ENCODE results near the gene SLC35G2. TPM values are rescaled to one million over a fixed set of nuclear protein-coding genes. Genes with fewer than 3 reads are reported as not detected.
"Not testable (repeated sequence)": the region's sequence is repeated elsewhere in the genome, so short reads cannot be mapped to it uniquely, and the experiment has no call there.

The SLC35G2 gene
- total RNA-seq, 1 donor from 2014 or later = 4.0 TPM

- DNase-seq (ENCODE audit: low spot score) = no peak
Measured at GRCh38 chr3:136835089-136835812, 16.3 kb downstream of the SLC35G2 start.

DNA sequence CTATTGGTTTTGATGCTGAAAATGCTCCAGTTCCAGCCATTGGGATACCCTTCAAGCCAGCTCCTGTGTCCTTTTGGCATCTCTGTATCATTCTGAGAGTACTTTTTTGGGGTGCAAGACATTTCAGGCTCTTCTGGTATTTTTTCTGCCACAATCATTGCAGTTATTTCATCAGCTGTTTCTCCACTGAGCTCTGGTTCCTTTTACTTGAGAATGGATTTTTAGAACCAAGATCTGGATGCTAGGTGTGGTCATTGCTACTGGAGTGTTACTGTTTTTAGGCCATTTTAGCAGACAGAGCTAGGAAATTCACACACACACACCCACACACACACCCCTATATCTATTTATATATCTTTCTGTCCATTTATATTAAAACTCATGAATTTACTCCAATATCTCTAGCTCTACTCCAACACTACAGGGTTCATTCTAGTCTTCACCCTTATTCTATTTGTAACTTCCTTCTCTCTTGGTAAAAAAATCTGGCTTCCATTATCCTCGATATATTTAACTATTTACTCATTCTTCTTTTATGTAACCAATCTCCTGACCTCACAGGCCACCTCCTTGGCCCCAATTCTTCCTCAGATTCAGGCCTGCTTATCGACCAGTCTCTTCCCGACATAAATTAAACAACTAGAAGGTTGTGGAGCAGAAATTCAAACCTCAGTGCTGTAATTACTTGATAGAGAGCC is 17.0 kb downstream of the SLC35G2 start:
- no peak for DNase-seq (ENCODE audit: low spot score)

GRCh38 chr3:136836511-136837156 is 17.7 kb downstream of the SLC35G2 start:
- DNase-seq (ENCODE audit: low spot score) = no peak

DNA sequence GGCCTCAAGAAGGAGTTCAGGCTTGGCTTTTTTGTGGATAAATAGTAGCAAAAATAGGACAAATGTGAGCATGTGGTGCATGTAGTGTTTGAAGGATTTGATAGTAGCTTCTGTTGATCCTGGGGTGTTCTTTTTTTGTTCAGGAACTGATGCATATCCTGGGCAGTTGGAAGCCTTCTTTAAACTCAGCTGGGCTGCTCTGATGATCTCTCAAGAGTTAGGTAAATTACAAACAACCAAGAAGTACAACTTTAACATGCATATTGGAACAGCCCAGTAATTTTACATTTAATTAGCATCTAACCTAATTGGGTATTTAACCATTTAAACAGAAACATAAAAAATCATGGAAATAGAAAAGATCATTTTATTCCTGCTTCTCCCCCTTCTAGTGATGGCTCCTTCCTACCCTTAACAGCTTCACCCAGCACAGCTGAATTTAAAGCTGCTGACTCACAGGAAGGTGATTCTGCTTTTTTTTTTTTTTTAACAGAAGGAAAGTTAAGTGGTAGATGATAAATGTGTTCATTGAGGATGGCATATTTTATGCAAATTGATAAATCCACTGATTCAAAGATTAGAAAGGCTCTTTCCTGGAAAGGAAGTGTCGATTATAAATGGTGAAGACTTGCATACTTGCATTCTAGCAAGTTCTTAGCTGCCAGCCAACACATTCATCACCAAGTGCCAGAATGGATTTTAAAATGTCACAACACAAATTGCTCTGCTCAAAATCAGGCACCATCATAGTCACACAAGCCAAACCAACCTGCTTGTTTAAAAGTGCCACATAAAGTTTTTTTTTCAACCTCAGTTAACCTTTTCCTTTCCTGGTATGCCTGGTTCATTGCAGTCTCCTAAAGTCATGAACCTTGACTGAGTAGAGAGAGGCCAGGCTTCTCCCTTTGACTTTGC is 20.0 kb downstream of the SLC35G2 start:
- DNase-seq (ENCODE audit: low spot score) = no peak

- DNase-seq (ENCODE audit: low spot score) = no peak
Measured at GRCh38 chr3:136839556-136839931, 20.6 kb downstream of the SLC35G2 start.

DNA sequence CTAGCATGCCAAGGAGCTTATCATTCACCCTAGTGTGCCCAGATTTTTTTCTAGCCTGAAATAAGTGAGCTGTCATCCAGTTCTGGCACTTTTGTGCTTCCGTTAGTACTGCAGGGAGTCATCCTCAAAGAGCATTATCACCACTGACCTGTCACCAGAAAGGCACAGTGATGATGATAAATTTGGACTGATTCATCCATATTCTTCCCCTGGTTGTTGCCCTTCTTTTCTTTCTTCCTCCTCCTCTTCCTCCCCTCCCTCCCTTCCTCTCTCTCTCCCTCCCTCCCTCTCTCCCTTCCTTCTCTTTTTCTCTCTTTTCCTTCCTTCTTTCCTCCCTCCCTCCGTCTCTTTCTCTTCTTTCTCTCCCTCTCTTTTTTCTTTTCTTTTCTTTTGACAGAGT is 21.3 kb downstream of the SLC35G2 start:
- no peak for DNase-seq (ENCODE audit: low spot score)

- no peak for DNase-seq (ENCODE audit: low spot score)
Measured at GRCh38 chr3:136842294-136842693, 23.4 kb downstream of the SLC35G2 start.

- DNase-seq (ENCODE audit: low spot score) = no peak
Measured at GRCh38 chr3:136844724-136845123, 25.8 kb downstream of the SLC35G2 start.

GRCh38 chr3:136852180-136852579 is 33.3 kb downstream of the SLC35G2 start:
- no peak for DNase-seq (ENCODE audit: low spot score)

DNA sequence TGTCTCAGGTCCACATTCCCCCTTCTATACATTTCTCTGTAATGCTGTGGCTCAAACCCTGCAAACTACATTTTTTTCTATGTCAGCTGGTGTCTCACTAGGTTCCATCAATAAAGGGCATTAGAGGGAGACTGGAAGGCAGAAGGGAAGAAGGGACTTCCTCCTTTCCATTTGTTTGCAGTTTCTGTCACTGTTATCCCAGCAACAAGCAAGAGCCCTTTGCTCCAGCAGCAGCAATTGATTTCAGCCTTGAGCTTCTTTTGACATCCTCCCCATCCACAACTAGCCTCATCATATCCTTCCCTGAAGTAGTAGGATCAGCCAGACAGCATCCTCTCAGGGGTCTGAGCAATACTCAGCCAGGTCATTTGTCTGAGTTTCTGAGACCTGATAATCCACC is 37.7 kb downstream of the SLC35G2 start:
- no peak for DNase-seq (ENCODE audit: low spot score)

DNA sequence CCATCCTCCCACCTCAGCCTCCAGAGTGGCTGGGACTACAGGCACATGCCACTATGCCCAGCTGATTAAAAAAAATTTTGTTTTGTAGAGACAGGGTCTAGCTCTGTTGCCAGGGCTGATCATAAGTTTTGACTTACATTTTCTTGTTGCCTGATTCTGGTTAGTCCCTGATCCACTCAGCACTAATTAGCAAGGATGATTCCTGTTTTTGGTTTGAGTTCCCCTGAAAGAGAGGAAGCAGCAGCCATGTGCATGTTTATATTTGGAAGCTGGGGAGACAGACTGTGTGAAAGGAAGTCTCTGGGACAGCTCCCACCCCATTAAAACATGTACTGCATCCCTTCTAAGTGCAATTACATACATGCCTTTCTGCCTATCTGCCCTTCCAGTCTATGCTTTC is 39.5 kb downstream of the SLC35G2 start:
- no peak for DNase-seq (ENCODE audit: low spot score)

GRCh38 chr3:136860541-136860940 is 41.6 kb downstream of the SLC35G2 start:
- no peak for DNase-seq (ENCODE audit: low spot score)

DNA sequence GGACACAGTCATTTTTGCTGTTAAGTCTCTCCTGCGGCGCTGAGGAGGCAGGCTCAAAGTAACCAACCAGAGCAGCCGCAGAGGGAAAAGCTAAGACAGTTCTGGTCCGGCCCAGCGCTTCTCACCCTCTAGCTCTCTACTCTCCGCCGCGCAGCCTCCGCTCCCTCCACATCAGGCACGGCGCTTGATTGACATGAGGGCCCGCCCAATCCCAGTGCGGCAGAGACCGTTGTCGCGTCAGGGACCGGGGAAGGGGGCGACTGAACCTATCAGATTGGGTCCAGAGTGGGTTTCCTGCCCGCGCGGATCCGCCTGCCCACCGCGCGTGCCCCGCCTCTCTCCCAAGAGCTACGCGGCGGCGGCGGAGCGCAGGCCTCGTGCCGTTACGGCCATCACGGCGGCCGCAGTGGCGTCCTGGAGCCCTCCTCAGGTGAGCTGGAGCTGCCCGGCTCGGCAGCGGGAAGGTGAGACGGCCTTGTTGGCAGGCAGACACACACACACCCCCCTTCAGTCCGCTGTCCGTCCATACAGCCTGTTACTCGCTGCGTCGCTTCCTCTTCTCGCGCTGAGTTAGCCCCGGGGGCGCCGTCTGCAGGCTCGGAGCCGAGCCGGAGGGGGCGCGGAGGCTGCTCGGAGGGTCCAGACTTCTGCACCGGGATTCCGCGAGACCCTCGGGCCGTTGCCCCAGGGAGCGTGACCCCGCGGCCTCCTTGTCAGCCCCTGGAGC is 43.1 kb downstream of the SLC35G2 start, which contains the start of gene NCK1:
Gene NCK1 (plus strand): TSS at position 319 of the 727 bp plus-strand sequence. CDS start 65,794 bp downstream, outside the sequence.
- DNase-seq (ENCODE audit: low spot score) = peak; percentile 99

DNA sequence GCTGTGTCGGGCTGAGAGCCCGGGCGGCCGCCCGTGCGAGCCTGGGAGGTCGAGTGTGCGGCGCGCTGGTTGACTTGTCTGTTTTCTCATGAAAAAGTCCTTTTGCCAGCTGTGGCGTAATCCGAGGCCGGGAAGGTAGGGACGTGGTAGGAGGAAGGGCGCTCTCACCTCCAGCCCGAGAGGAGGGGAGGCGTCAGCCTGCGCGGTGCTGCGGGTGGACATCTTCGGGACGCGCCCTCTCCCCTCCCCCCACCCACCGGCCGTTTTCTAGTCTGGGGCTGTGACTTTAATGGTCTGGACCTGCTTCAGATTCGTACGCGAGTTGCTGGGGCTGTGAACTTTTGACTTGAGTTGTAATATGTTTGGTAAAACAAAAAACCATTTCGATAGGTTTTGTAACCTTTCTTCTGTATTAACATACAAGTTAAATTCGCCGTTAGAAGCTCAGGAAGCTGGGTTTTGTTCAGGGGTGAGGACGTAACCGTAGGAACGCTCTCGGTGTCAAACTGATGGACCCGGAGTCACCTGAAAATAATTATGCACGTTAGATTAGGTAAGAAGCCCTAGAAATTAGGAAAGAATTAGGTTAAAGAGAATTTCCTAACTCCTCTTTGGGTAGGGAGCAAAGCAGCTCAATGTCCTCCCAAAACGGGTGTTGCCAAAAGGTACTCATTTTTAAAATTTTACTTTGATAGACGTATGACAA is 43.8 kb downstream of the SLC35G2 start:
- DNase-seq (ENCODE audit: low spot score) = peak; percentile 64

- no peak for DNase-seq (ENCODE audit: low spot score)
Measured at GRCh38 chr3:136869282-136869681, 50.4 kb downstream of the SLC35G2 start.

DNA sequence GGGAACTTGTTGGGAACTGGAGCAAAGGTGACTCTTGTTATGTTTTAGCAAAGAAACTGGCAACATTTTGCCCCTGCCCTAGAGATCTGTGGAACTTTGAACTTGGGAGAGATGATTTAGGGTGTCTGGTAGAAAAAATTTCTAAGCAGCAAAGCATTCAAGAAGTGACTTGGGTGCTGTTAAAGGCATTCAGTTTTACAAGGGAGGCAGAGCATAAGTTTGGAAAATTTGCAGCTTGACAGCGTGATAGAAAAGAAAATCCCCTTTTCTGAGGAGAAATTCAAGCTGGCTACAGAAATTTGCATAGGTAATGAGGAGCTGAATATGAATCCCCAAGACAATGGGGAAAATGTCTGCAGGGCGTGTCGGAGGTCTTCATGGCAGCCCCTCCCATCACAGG is 53.3 kb downstream of the SLC35G2 start:
- DNase-seq (ENCODE audit: low spot score) = not testable (repeated sequence)

DNA sequence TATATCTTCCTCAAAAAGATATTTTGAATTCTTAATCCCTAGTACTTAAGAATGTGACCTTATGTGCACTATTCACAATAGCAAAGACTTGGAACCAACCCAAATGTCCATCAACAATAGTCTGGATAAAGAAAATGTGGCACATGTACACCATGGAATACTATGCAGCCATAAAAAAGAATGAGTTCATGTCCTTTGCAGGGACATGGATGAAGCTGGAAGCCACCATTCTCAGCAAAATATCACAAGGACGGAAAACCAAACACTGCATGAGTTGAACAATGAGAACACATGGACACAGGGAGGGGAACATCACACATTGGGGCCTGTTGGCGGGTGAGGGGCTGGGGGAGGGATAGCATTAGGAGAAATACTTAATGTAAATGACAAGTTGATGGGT is 60.6 kb downstream of the SLC35G2 start:
- not testable (repeated sequence) for DNase-seq (ENCODE audit: low spot score)

- DNase-seq (ENCODE audit: low spot score) = no peak
Measured at GRCh38 chr3:136882571-136882970, 63.6 kb downstream of the SLC35G2 start.

GRCh38 chr3:136883967-136884720 is 65.2 kb downstream of the SLC35G2 start:
- no peak for DNase-seq (ENCODE audit: low spot score)
